Measurements from ENCODE around the gene FAM180A. TPM values are rescaled to one million over a fixed set of nuclear protein-coding genes. Genes with fewer than 3 reads are reported as not detected.

Gene FAM180A
- not detected for polyA plus RNA-seq (2013, experiment 1 of 2)
- polyA plus RNA-seq (2013, experiment 2 of 2), result not detected

DNA sequence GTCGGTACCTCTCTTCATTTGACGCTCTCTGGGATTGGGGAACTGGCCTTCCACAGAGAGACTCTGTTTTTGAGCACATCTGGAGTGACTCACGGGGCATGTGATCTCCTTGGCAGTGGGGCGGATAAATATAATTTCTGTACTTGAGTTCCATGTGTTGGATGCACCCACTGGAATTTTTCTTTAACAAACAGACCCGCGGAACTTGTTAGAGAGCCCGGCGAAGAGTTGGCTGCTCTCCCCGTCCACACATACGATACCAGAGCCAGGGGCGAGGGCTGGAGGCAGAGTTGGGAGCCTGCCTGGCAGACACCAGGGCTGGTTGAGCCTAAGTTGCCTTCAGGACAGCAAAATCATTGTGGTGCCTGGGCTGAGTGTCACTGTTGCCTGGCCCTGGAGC lies at the start of gene FAM180A:
TSS of gene FAM180A (minus strand) at position 44 of the 400 bp plus-strand sequence. CDS start 233 bp downstream, outside the sequence.
- no CpG with 5 or more reads among the region's 11 CpGs for WGBS (ENCODE audit: extremely low coverage, insufficient coverage, low lambda C conversion rate)
- Histone ChIP-seq H2BK120ac (ENCODE audit: low read depth, low read length) (no peak within 1 kb of the TSS), H3K9ac (ENCODE audit: low read length) (no peak within 1 kb of the TSS), H3K56ac (ENCODE audit: low read length) (no peak within 1 kb of the TSS), H2BK5ac (ENCODE audit: low read length) (no peak within 1 kb of the TSS), H3K79me2 (ENCODE audit: control insufficient read depth, insufficient read depth, low read length) (no peaks in the 10 kb centered on the region), H2AK5ac (ENCODE audit: low read length) (no peak within 1 kb of the TSS), H3K79me1 (ENCODE audit: low read length) (no peaks in the 10 kb centered on the region), H3K27me3 (ENCODE audit: insufficient read depth, low read length, poor library complexity) (no peaks in the 10 kb centered on the region), H2BK15ac (replicated peaks; ENCODE audit: low read depth) (no peak within 1 kb of the TSS), H3K4me2 (ENCODE audit: low read length) (no peak within 1 kb of the TSS), H3K27ac (ENCODE audit: low read depth, low read length) (no peak within 1 kb of the TSS), H3K18ac (ENCODE audit: low read length) (no peak within 1 kb of the TSS), H3K4ac (ENCODE audit: low read depth, low read length) (no peak within 1 kb of the TSS), H3K4me1 (ENCODE audit: control insufficient read depth, low read depth, low read length) (no peaks in the 10 kb centered on the region), H3K36me3 (ENCODE audit: control insufficient read depth, insufficient read depth, low read length) (no peaks in the 10 kb centered on the region), H4K5ac (ENCODE audit: low read length) (no peak within 1 kb of the TSS), H4K8ac (ENCODE audit: low read depth, low read length) (no peak within 1 kb of the TSS), H3K23ac (ENCODE audit: low read length) (no peak within 1 kb of the TSS), H3K4me3 (ENCODE audit: low read length) (no peak within 1 kb of the TSS)
- no peak for DNase-seq

- H3K23ac ChIP-seq (ENCODE audit: low read length), result no peak overlapping the region
- H3K36me3 ChIP-seq (ENCODE audit: control insufficient read depth, insufficient read depth, low read length), result no peaks in the 10 kb centered on the region
- H4K8ac ChIP-seq (ENCODE audit: low read depth, low read length), result no peak overlapping the region
- no peak overlapping the region for H4K5ac ChIP-seq (ENCODE audit: low read length)
- H2BK120ac ChIP-seq (ENCODE audit: low read depth, low read length), result no peak overlapping the region
- H3K56ac ChIP-seq (ENCODE audit: low read length), result no peak overlapping the region
- H2AK5ac ChIP-seq (ENCODE audit: low read length), result no peak overlapping the region
- no peak overlapping the region for H3K27ac ChIP-seq (ENCODE audit: low read depth, low read length)
- WGBS (ENCODE audit: extremely low coverage, insufficient coverage, low lambda C conversion rate), result no CpG with 5 or more reads among the region's 4 CpGs
- H3K4me1 ChIP-seq (ENCODE audit: control insufficient read depth, low read depth, low read length), result no peaks in the 10 kb centered on the region
- H2BK15ac ChIP-seq (replicated peaks; ENCODE audit: low read depth), result no peak overlapping the region
- H3K4me3 ChIP-seq (ENCODE audit: low read length), result no peak overlapping the region
- no peaks in the 10 kb centered on the region for H3K79me2 ChIP-seq (ENCODE audit: control insufficient read depth, insufficient read depth, low read length)
- no peak overlapping the region for H3K9ac ChIP-seq (ENCODE audit: low read length)
- no peak overlapping the region for H3K18ac ChIP-seq (ENCODE audit: low read length)
- DNase-seq, result no peak
- H3K4ac ChIP-seq (ENCODE audit: low read depth, low read length), result no peak overlapping the region
- H3K27me3 ChIP-seq (ENCODE audit: insufficient read depth, low read length, poor library complexity), result no peaks in the 10 kb centered on the region
- no peak overlapping the region for H2BK5ac ChIP-seq (ENCODE audit: low read length)
- no peaks in the 10 kb centered on the region for H3K79me1 ChIP-seq (ENCODE audit: low read length)
- no peak overlapping the region for H3K4me2 ChIP-seq (ENCODE audit: low read length)
Measured at GRCh38 chr7:135798095-135798494, 49.5 kb upstream of the FAM180A start.

GRCh38 chr7:135795846-135796570 lies 47.4 kb upstream of the FAM180A start:
- no CpG with 5 or more reads among the region's 2 CpGs for WGBS (ENCODE audit: extremely low coverage, insufficient coverage, low lambda C conversion rate)
- Histone ChIP-seq H3K23ac (ENCODE audit: low read length) (no peak overlapping the region), H3K56ac (ENCODE audit: low read length) (no peak overlapping the region), H3K4ac (ENCODE audit: low read depth, low read length) (no peak overlapping the region), H3K4me3 (ENCODE audit: low read length) (no peak overlapping the region), H2AK5ac (ENCODE audit: low read length) (no peak overlapping the region), H3K27ac (ENCODE audit: low read depth, low read length) (no peak overlapping the region), H3K18ac (ENCODE audit: low read length) (no peak overlapping the region), H2BK120ac (ENCODE audit: low read depth, low read length) (no peak overlapping the region), H3K4me2 (ENCODE audit: low read length) (no peak overlapping the region), H3K36me3 (ENCODE audit: control insufficient read depth, insufficient read depth, low read length) (no peaks in the 10 kb centered on the region), H3K4me1 (ENCODE audit: control insufficient read depth, low read depth, low read length) (no peaks in the 10 kb centered on the region), H3K79me2 (ENCODE audit: control insufficient read depth, insufficient read depth, low read length) (no peaks in the 10 kb centered on the region), H3K9ac (ENCODE audit: low read length) (no peak overlapping the region), H2BK5ac (ENCODE audit: low read length) (no peak overlapping the region), H3K79me1 (ENCODE audit: low read length) (no peaks in the 10 kb centered on the region), H4K5ac (ENCODE audit: low read length) (no peak overlapping the region), H2BK15ac (replicated peaks; ENCODE audit: low read depth) (no peak overlapping the region), H4K8ac (ENCODE audit: low read depth, low read length) (no peak overlapping the region), H3K27me3 (ENCODE audit: insufficient read depth, low read length, poor library complexity) (no peaks in the 10 kb centered on the region)
- DNase-seq, result no peak

DNA sequence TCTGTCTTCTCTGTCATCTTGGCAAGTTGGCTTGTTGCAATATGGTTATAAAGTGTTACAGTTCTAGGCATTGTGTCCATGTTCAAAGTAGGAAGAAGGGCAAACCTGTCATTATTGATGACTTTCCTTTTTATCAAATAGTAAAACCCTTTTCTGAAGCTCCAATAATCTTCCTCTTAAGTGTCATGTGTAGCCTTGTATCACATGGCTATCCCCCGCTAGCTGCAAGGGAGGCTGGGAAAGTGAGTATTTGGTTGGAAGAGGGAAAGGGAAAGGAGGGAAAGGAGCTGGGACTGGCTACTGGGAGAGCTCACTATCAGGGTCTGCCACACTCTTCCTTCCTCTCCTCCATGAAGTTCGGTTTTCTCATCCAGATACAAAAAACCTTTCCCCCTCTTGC lies 45.2 kb upstream of the FAM180A start:
- Histone ChIP-seq H3K18ac (ENCODE audit: low read length) (no peak overlapping the region), H2BK120ac (ENCODE audit: low read depth, low read length) (no peak overlapping the region), H3K79me1 (ENCODE audit: low read length) (no peaks in the 10 kb centered on the region), H2BK5ac (ENCODE audit: low read length) (no peak overlapping the region), H3K4me2 (ENCODE audit: low read length) (no peak overlapping the region), H3K27ac (ENCODE audit: low read depth, low read length) (no peak overlapping the region), H2AK5ac (ENCODE audit: low read length) (no peak overlapping the region), H3K79me2 (ENCODE audit: control insufficient read depth, insufficient read depth, low read length) (no peaks in the 10 kb centered on the region), H2BK15ac (replicated peaks; ENCODE audit: low read depth) (no peak overlapping the region), H3K4ac (ENCODE audit: low read depth, low read length) (no peak overlapping the region), H3K27me3 (ENCODE audit: insufficient read depth, low read length, poor library complexity) (no peaks in the 10 kb centered on the region), H3K36me3 (ENCODE audit: control insufficient read depth, insufficient read depth, low read length) (no peaks in the 10 kb centered on the region), H4K5ac (ENCODE audit: low read length) (no peak overlapping the region), H3K4me1 (ENCODE audit: control insufficient read depth, low read depth, low read length) (no peaks in the 10 kb centered on the region), H3K9ac (ENCODE audit: low read length) (no peak overlapping the region), H4K8ac (ENCODE audit: low read depth, low read length) (no peak overlapping the region), H3K23ac (ENCODE audit: low read length) (no peak overlapping the region), H3K4me3 (ENCODE audit: low read length) (no peak overlapping the region), H3K56ac (ENCODE audit: low read length) (no peak overlapping the region)
- WGBS (ENCODE audit: extremely low coverage, insufficient coverage, low lambda C conversion rate), result no CpG with 5 or more reads among the region's 2 CpGs
- DNase-seq, result no peak

GRCh38 chr7:135792866-135793265 lies 44.3 kb upstream of the FAM180A start:
- Histone ChIP-seq H3K4ac (ENCODE audit: low read depth, low read length) (no peak overlapping the region), H3K56ac (ENCODE audit: low read length) (no peak overlapping the region), H3K79me2 (ENCODE audit: control insufficient read depth, insufficient read depth, low read length) (no peaks in the 10 kb centered on the region), H3K79me1 (ENCODE audit: low read length) (no peaks in the 10 kb centered on the region), H4K8ac (ENCODE audit: low read depth, low read length) (no peak overlapping the region), H2BK120ac (ENCODE audit: low read depth, low read length) (no peak overlapping the region), H3K4me1 (ENCODE audit: control insufficient read depth, low read depth, low read length) (no peaks in the 10 kb centered on the region), H3K18ac (ENCODE audit: low read length) (no peak overlapping the region), H3K4me3 (ENCODE audit: low read length) (no peak overlapping the region), H3K27ac (ENCODE audit: low read depth, low read length) (no peak overlapping the region), H2AK5ac (ENCODE audit: low read length) (no peak overlapping the region), H3K9ac (ENCODE audit: low read length) (no peak overlapping the region), H3K27me3 (ENCODE audit: insufficient read depth, low read length, poor library complexity) (no peaks in the 10 kb centered on the region), H3K36me3 (ENCODE audit: control insufficient read depth, insufficient read depth, low read length) (no peaks in the 10 kb centered on the region), H3K23ac (ENCODE audit: low read length) (no peak overlapping the region), H2BK15ac (replicated peaks; ENCODE audit: low read depth) (no peak overlapping the region), H3K4me2 (ENCODE audit: low read length) (no peak overlapping the region), H2BK5ac (ENCODE audit: low read length) (no peak overlapping the region), H4K5ac (ENCODE audit: low read length) (no peak overlapping the region)
- no CpG with 5 or more reads among the region's 9 CpGs for WGBS (ENCODE audit: extremely low coverage, insufficient coverage, low lambda C conversion rate)
- no peak for DNase-seq

GRCh38 chr7:135792363-135792668 lies 43.7 kb upstream of the FAM180A start:
- Histone ChIP-seq H3K56ac (ENCODE audit: low read length) (no peak overlapping the region), H4K5ac (ENCODE audit: low read length) (no peak overlapping the region), H3K27me3 (ENCODE audit: insufficient read depth, low read length, poor library complexity) (no peaks in the 10 kb centered on the region), H3K79me2 (ENCODE audit: control insufficient read depth, insufficient read depth, low read length) (no peaks in the 10 kb centered on the region), H2BK15ac (replicated peaks; ENCODE audit: low read depth) (no peak overlapping the region), H2AK5ac (ENCODE audit: low read length) (no peak overlapping the region), H3K4ac (ENCODE audit: low read depth, low read length) (no peak overlapping the region), H2BK5ac (ENCODE audit: low read length) (no peak overlapping the region), H3K36me3 (ENCODE audit: control insufficient read depth, insufficient read depth, low read length) (no peaks in the 10 kb centered on the region), H3K27ac (ENCODE audit: low read depth, low read length) (no peak overlapping the region), H3K9ac (ENCODE audit: low read length) (no peak overlapping the region), H3K4me1 (ENCODE audit: control insufficient read depth, low read depth, low read length) (no peaks in the 10 kb centered on the region), H4K8ac (ENCODE audit: low read depth, low read length) (no peak overlapping the region), H3K23ac (ENCODE audit: low read length) (no peak overlapping the region), H2BK120ac (ENCODE audit: low read depth, low read length) (no peak overlapping the region), H3K4me3 (ENCODE audit: low read length) (no peak overlapping the region), H3K79me1 (ENCODE audit: low read length) (no peaks in the 10 kb centered on the region), H3K4me2 (ENCODE audit: low read length) (no peak overlapping the region), H3K18ac (ENCODE audit: low read length) (no peak overlapping the region)
- no CpG with 5 or more reads among the region's 4 CpGs for WGBS (ENCODE audit: extremely low coverage, insufficient coverage, low lambda C conversion rate)
- DNase-seq, result no peak
